AG10803 (cell line): ENCODE measurements around the gene FAM219A.

Source experiments
- DNase-seq: peaks from one replicate; pipeline ENCODE4 v3.0.0; 2010; ENCODE audit warnings: low read depth
- H3K4me3 ChIP-seq: 2 replicates; pipeline ENCODE4 v1.5.1; 2011; ENCODE audit warnings: mild to moderate bottlenecking, low read length, control low read depth
- TF ChIP-seq, protein P1 (sequence below): conservative IDR thresholded peaks from 2 replicates; pipeline ENCODE4 v1.5.1; 2011; ENCODE audit warnings: mild to moderate bottlenecking, low read length, control low read depth, inconsistent platforms

FAM219A gene

DNA sequence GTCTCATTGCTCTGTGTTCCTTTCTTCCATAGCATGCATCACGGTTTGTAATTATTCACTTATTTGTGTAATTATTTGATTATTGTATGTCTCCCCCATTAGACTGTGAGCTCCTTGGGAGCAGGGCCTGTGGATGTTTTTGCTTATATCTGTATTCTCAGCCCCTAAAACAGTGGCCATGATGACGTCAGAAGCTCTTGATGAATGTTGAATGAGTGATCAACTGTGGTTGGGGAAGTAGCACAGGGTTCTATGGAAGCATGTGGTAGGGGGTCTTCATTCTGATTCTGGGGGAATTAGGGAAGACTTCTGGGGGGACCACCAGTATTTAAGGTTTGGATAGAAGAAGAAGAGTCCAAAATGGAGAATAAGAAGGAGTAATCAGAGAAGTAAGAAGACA is 6.2 kb upstream of the FAM219A start:
- TF ChIP-seq, protein P1, sequence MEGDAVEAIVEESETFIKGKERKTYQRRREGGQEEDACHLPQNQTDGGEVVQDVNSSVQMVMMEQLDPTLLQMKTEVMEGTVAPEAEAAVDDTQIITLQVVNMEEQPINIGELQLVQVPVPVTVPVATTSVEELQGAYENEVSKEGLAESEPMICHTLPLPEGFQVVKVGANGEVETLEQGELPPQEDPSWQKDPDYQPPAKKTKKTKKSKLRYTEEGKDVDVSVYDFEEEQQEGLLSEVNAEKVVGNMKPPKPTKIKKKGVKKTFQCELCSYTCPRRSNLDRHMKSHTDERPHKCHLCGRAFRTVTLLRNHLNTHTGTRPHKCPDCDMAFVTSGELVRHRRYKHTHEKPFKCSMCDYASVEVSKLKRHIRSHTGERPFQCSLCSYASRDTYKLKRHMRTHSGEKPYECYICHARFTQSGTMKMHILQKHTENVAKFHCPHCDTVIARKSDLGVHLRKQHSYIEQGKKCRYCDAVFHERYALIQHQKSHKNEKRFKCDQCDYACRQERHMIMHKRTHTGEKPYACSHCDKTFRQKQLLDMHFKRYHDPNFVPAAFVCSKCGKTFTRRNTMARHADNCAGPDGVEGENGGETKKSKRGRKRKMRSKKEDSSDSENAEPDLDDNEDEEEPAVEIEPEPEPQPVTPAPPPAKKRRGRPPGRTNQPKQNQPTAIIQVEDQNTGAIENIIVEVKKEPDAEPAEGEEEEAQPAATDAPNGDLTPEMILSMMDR = no peak
- H3K4me3 ChIP-seq = no peak overlapping the region
- no peak for DNase-seq

DNA sequence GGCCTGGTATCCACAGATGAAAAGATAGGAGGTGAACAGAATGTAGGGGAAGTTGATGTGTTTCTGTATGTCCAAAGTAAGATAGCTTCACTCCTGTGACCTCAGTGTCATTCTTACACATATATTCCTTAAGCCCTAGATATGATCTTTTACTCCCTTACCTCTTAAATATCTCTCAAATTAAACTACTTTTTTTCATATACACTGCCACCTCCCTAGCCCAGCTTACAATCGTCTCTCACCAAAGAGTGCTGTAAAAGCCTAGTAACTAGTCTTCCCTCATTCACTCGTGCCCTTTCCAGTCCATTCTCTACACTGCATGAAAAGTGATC is 5.5 kb upstream of the FAM219A start:
- no peak overlapping the region for H3K4me3 ChIP-seq
- TF ChIP-seq, protein P1 = no peak
- DNase-seq = no peak

DNA sequence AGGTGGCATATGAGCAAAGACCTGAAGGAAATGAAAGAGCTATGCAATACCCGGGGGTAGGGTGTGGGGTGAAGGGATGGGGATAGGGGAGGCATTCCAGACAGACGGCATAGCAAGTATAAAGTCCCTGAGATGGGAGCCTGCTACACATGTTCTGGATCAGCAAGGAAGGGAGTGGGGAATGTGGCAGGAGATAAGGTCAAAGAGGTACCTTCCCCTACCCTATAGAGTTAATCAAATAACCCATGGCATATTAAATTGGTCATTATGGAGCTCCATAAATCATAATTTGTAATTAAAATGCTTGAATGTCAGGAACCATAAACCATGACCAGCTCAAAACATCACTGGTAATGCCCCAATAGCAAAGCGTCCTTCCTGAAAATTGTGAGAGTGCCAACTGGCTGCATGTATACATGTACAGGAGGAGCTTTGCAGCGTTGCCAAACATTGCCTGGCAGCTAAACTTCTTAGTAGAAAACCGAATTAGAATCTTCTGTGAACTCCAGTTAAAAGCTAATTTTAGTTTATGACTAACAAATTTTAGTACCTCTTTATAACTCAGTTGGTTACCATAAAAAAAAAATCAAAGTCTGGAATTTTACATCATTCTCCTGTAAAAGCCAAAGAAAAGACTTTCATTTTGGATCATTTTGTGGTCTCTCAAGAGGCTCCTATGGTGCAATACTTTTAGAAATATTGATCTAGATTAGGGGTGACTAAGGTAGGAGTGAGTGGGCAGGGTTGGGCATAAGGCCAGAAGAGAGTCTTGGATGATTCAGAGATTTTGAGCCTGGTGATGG is 4.9 kb upstream of the FAM219A start:
- DNase-seq = peak; percentile 81
- TF ChIP-seq, protein P1 = no peak
- H3K4me3 ChIP-seq = no peak overlapping the region

DNA sequence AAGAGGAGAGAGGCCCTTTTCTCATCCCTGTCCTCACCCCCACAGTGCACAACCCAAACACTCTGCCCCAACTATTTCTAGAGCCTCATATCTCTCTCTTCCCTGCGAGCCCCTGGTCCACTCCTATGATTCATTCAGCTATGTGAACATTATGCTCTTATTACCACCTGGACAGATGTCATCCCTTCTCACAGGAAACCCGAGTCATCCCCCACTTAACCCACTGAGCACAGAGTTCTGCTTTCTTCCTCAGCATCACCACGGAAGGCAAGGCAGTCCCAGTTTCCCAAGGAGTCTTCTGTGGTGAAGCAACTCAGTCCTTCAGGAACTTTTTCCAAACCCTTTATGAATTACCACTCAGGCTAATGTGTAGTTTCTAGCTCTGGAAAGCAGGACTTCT is 1.6 kb upstream of the FAM219A start:
- TF ChIP-seq, protein P1 = no peak
- DNase-seq = no peak
- no peak overlapping the region for H3K4me3 ChIP-seq

DNA sequence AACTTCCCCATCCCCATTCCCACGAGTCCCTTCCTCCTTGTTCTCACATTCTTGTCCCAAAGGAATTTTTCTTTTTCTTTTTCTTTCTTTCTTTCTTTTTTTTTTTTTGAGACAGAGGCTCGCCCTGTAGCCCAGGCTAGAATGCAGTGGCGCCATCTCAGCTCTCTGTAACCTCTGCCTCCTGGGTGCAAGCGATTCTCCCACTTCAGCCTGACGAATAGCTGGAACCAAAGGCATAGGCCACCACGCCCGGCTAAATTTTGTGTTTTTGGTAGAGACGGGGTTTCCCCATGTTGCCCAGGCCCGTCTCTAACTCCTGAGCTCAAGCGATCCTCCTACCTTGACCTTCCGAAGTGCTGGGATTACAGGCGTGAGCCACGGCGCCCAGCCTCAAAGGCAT is 986 bp upstream of the FAM219A start:
- no peak overlapping the region for H3K4me3 ChIP-seq
- DNase-seq = no peak
- TF ChIP-seq, protein P1 = no peak

DNA sequence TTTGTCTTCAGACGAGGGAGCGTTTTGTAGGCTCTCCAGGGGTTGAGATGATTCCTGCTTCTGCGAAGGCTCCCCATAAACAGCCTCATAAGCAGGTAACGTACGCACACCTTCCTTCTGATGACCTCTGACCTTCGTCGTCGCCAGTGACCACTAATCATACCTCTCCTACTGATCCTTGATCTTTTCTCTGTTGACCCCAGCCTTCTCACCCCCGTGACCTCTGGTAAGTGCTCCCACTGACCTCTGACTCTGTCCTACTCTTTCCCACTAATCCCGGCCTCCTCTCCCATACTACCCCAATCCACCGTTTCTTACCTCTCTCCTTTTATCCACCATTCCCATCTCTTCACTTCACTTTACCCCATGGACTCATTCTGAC is 580 bp upstream of the FAM219A start:
- TF ChIP-seq, protein P1 = no peak
- no peak for DNase-seq
- peak overlapping the region; percentile 62 for H3K4me3 ChIP-seq

DNA sequence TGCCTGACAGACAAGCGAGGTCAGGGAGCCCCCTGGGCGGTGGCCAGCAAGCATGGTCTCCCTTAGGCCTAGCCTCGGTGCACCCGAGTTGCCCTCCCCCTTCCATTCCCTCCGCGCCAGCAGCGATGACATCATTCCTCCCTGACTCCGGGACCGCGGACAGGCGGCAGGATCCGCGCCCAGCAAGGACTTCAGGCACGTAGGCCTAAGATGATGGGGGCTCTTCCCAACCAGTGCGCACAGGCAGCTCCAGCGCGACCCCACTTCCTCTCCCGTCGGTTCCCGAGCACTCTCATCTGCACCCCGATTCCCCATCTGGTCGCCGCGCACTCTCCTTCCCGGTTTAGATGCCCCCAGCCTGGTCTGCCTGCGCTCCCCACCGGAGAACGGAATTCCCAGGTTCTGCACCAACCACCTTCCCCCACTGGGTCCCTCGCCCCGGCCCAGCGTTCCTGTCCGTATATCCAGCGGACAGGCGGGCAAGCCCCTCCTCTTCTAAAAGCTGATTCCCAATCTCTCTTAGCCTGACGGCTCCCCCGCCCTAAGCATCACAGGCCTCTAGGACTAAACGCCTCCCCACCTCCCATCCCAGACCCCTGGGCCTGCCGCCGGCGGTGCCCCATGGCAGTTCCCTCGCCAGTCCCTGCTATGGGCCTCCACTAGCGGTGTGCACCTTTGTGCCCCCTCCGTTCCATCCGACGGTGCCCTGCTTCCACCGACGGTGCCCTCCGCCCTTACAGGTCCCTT is 931 bp downstream of the FAM219A start:
- H3K4me3 ChIP-seq = peak overlapping the region; percentile 90
- TF ChIP-seq, protein P1 = no peak
- DNase-seq = peak; percentile 72
